ENCODE measurements around the gene PCNX4.
A peak's percentile ranks its signal among the peaks of the same experiment; 100 is the strongest.

The PCNX4 gene

DNA sequence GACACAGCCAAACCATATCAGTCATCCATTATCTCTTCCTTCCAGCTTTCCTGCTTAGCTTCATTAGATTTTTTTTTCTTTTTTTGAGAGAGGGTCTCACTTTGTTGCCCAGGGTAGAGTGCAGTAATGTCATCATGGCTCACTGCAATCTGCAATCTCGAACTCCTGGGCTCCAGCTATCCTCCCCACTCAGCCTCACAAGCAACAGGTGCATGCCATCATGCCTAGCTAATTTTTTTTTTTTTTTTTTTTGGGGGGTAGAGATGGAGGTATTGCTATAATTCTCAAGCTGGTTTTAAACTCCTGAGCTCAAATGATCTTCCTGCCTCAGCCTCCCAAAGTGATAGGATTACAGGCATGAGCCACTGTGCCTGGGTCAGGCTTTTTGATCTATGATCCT is 119.0 kb downstream of the PCNX4 start:
- no peak for DNase-seq

DNA sequence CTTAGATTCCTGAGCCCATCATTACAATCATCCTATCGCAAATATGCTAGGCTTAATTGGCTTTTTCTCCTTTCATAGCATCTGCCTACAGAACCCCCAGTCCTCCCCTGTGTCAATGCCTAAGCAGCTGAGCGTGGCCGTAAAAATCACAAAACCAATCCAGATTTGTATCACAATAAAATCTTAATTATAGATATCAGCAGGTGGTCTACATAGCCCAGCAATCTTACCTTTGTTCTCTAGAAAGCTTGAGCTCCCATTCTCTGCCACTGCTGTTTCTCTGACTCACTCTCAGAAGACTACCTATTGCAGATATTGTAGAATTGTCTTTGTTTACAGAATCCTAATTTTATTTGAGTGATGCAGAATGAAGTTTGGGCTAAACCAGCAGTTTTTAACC is 119.4 kb downstream of the PCNX4 start:
- peak; percentile 67 for DNase-seq

DNA sequence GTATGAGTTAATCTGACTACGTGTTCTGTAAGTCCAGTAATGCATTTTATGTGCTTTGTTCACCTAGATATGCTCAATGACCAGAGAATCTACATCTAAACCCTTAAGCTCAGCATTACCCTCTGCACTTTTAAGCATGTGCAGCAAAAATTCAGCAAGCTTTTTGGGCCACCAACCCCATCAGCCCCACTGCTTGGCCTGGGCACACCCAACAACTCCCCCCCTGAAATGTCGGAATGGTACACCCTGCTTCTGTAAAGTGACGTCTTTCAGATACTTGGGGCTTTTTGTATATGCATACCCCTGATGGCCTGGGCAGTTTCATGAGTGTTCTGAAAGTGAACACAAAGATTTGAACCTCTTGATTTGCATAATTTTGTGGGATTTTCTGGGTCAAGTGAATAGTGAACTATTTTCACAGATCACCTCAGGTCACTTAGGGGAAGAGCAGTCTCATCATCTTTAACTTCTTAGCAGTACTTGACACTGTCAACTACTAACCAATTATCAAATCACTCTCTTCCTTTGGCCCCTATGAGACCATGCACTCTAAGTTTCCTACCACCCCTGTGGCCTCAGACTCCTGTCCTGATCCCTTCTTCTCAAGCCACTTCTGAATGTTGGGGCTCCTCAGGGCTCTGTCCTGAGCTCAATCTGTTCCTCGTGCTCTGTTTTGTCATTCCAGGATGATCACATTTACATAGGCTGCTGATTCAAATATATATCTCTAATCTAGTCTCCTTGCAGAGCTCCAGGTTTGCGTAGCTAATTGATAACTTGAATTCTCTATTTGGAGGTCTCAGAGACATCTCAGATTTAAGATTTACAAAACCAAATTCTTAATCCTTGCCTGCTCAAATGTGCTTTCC is 121.0 kb downstream of the PCNX4 start:
- DNase-seq, result no peak

DNA sequence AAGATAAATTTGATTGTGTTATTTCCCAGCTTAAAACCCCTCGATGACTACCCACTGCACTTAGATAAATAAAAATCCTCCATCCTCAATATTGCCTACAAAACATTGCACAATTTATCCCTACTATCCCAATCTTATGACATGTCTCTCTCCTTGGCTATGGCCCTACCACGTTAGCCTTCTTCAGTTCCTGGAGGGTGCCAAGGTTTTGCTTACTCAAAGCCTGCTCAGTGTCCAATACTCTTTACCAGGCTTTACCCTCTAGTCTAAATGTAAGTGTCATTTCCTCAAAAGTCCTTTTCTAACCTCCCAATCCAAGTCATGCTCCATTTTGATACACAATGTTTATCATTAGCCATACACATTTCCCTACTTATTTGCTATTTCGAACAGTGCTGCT is 122.3 kb downstream of the PCNX4 start:
- no peak for DNase-seq

DNA sequence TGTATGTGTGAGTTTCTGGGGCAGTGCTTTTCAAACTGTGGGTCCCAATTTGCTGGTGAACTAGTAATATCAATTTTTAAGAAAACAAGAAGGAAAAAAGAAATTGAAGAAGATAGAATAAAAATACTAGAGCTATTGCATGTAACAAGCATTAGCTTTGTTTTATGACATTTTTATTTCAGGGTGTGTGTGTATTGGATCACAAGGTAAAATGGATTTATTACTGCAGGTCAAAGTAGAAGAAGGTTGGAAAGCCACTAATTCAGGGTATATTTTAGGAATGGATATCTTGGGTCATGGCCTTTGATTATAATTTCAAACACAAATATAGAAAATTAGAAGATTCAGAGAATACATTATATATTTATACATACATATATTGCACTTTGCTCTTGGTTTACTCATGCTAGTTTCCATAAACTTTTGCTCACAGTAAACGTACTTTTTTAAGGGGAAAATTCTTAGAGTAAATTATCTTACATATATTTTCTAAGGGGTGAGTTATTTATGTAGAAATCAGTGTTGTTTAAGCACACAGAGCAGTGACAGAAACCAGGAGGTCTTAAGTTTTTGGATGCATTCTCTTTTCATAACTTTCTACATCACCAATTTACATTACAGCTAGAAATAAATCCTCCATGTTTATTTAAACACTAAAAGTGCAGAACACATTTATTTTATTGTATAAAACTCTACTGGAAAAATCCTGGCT is 122.8 kb downstream of the PCNX4 start:
- DNase-seq, result no peak

DNA sequence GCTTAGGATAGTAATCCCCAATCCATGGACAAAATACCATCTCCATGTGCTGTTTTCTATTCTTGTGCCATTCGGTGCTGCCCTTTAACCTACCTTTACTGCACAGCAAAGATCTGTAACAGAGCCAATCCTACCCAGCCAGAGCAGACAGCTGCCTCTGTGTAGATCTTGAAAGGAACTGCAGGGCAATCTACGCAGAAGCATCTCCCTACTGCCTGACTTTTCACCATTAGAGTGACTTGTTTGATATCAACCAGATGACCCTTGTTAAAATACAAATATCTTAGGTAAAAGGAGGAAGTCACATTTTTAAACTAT is 123.4 kb downstream of the PCNX4 start:
- DNase-seq, result no peak

DNA sequence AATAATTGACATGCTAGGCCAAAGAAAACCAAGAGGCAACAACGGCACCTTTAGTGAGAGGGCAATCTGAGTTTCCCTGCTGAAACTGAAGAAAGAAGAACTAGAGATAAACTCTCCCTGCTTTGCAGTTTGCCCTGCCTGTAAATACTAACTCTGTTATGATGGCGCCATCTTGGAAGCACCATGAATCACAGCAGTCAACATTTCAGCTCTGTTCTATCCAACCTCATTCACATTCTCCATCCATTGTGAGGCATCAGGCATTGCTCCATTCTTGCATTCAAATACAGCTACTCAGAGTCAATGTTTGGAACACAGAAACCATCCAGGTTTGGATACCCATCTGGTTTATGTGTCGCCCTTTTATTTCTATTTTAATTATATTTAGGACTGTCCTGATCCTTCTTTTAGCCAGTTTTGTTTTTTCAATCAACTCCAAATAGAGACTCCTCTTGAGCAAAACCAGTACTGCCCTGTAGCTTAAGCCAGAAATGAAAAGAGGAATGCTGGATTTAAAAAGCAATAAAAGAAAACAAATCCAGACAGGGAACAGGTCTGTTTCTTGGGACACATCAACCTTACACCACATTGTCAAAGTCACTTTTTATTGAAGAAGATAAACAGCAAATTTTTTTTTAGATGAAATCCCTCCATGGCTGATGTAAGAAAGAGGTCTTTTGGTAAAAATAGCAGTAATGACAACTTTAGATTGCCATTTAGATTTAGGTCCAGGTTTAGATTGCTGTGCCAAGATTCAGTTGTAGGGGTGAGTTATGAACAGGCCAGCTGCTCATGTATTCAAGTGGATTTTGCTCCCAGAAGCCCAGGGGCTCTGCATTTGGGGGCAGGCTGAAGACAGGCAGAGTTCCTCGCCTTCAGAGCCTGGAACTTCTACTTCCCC is 124.0 kb downstream of the PCNX4 start:
- no peak for DNase-seq

DNA sequence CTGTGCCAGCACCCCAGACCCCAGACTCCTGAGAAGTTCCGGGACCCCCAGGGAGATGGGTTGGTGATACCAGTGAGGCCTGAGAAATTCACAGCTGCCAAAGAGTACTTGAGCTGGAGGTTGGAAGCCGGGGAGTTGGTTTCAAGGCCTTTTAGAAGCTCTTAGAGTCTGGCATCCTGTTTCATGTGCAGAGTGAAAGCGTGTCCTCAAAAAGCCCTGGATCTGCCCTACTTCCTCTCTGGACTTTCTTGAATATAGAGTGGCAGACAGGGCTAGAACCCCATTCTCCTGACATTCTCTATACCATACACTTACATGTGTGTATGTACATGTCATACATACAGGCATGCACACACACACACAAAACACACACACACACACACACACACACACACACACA is 126.0 kb downstream of the PCNX4 start:
- DNase-seq, result no peak
